ENCODE measurements around the gene RASD2.
"Not testable (repeated sequence)": the region's sequence is repeated elsewhere in the genome, so short reads cannot be mapped to it uniquely, and the experiment has no call there.

Gene RASD2

GRCh38 chr22:35540595-35541253 is at the start of gene RASD2:
Gene RASD2, plus strand, starts transcription at chr22:35540831. Its CDS starts 5,979 bp downstream, at chr22:35546810.
- DNase-seq: no peak

- DNase-seq: not testable (repeated sequence)
Observed at GRCh38 chr22:35491061-35491907, 49.3 kb upstream of the RASD2 start.

GRCh38 chr22:35491908-35492380 is 48.7 kb upstream of the RASD2 start:
- no peak for DNase-seq

GRCh38 chr22:35493074-35493473 is 47.6 kb upstream of the RASD2 start:
- DNase-seq: no peak

GRCh38 chr22:35495711-35496110 is 44.9 kb upstream of the RASD2 start:
- not testable (repeated sequence) for DNase-seq

GRCh38 chr22:35496768-35497312 is 43.8 kb upstream of the RASD2 start:
- DNase-seq: no peak

GRCh38 chr22:35498026-35498800 is 42.4 kb upstream of the RASD2 start:
- no peak for DNase-seq

GRCh38 chr22:35502836-35503235 is 37.8 kb upstream of the RASD2 start:
- DNase-seq: no peak

- no peak for DNase-seq
Observed at GRCh38 chr22:35505399-35506258, 35.0 kb upstream of the RASD2 start.

GRCh38 chr22:35506259-35506570 is 34.4 kb upstream of the RASD2 start:
- no peak for DNase-seq

GRCh38 chr22:35507851-35508250 is 32.8 kb upstream of the RASD2 start:
- not testable (repeated sequence) for DNase-seq

GRCh38 chr22:35509451-35509850 is 31.2 kb upstream of the RASD2 start:
- DNase-seq: no peak

GRCh38 chr22:35509960-35510359 is 30.7 kb upstream of the RASD2 start:
- DNase-seq: no peak

GRCh38 chr22:35510481-35510934 is 30.1 kb upstream of the RASD2 start:
- DNase-seq: no peak

- DNase-seq: no peak
Observed at GRCh38 chr22:35510951-35511350, 29.7 kb upstream of the RASD2 start.

- no peak for DNase-seq
Observed at GRCh38 chr22:35514366-35514765, 26.3 kb upstream of the RASD2 start.

- DNase-seq: not testable (repeated sequence)
Observed at GRCh38 chr22:35515952-35516351, 24.7 kb upstream of the RASD2 start.

GRCh38 chr22:35516723-35517122 is 23.9 kb upstream of the RASD2 start:
- DNase-seq: no peak

GRCh38 chr22:35517207-35517606 is 23.4 kb upstream of the RASD2 start:
- DNase-seq: no peak

GRCh38 chr22:35517769-35518530 is 22.7 kb upstream of the RASD2 start:
- DNase-seq: no peak

GRCh38 chr22:35518811-35519210 is 21.8 kb upstream of the RASD2 start:
- DNase-seq: no peak
